HCT116 (cell line): Measurements from ENCODE around the gene OSTF1. TPM values are rescaled to one million over a fixed set of nuclear protein-coding genes. Genes with fewer than 3 reads are reported as not detected.

ENCODE experiments used
- ATAC-seq: fragments of 200-7000 bp; cut with Tn5 transposase; 2 replicates; pipeline ENCODE4 v1.9.1; 2020; ENCODE audit warnings: mild to moderate bottlenecking, moderate library complexity
- BruUV-seq: library from RNA; stranded (reverse); fragments of 400-500 nt; replicated peaks from 2 replicates; lab custom pipeline; 2021; lab: Mats Ljungman, UMichigan
- CTCF ChIA-PET: fragments of 300-600 bp; sonication (Branson Sonifier 250); formaldehyde crosslinking; loops from one replicate; lab custom pipeline; 2021; ENCODE audit warnings: antibody characterized with exemption; lab: Charles Lee
- POLR2A ChIA-PET: fragments of 300-600, 350-600 bp; sonication (Branson Sonifier 250); formaldehyde crosslinking; loops from one replicate; lab custom pipeline; 2021; ENCODE audit warnings: antibody characterized with exemption; lab: Charles Lee
- RAD21 ChIA-PET, 2 experiments: fragments of 300-600 bp; sonication (Branson Sonifier 250); formaldehyde crosslinking; loops; one replicate each; lab custom pipeline; 2023; ENCODE audit warnings: low total read pairs in 2 of 2; ENCODE audit not compliant: uncharacterized antibody in 2 of 2, unreplicated experiment in 2 of 2, low non-redundant PET in 1 of 2; lab: Charles Lee
- DNase-seq: peaks from one replicate; pipeline ENCODE4 v3.0.0-alpha.2; 2010; ENCODE audit warnings: low read depth, low spot score
- H2AFZ ChIP-seq: fragments of 200-600 bp; shearing (Covaris generic), sonication (generic); 2 replicates; pipeline ENCODE4 v1.6.1; 2017; ENCODE audit warnings: low read depth, mixed run types, mixed read lengths, antibody characterized with exemption, low read length; ENCODE audit not compliant: poor library complexity, severe bottlenecking
- H3K27ac ChIP-seq: 2 replicates; pipeline ENCODE4 v1.5.1; 2012; ENCODE audit warnings: low read depth, low read length
- H3K27me3 ChIP-seq: fragments of 200-600 bp; sonication (generic); 2 replicates; pipeline ENCODE4 v1.6.1; 2016; ENCODE audit warnings: mixed run types, low read length, mixed read lengths; ENCODE audit not compliant: insufficient read depth
- H3K36me3 ChIP-seq, 2 experiments: fragments of 200-500 bp in 1 of 2; fragments of 200-600 bp in 1 of 2; sonication (Bioruptor generic) in 1 of 2; sonication (generic) in 1 of 2; 2 replicates each; pipeline versions ENCODE4 v1.5.1 to v1.6.1; 2014 to 2016; ENCODE audit warnings: low read length in 2 of 2, inconsistent platforms in 1 of 2, mixed read lengths in 1 of 2, mixed run types in 1 of 2; ENCODE audit not compliant: insufficient read depth in 2 of 2, control insufficient read depth in 1 of 2
- H3K4me1 ChIP-seq, 2 experiments: fragments of 200-600 bp in 1 of 2; sonication (generic) in 1 of 2; 2 replicates each; pipeline versions ENCODE4 v1.5.1 to v1.6.1; 2012 to 2017; ENCODE audit warnings: low read length in 2 of 2, inconsistent platforms in 1 of 2, mild to moderate bottlenecking in 1 of 2, mixed read lengths in 1 of 2, mixed run types in 1 of 2, moderate library complexity in 1 of 2; ENCODE audit not compliant: insufficient read depth in 2 of 2, control insufficient read depth in 1 of 2
- H3K4me2 ChIP-seq: fragments of 200-600 bp; sonication (generic); 2 replicates; pipeline ENCODE4 v1.6.1; 2017; ENCODE audit warnings: mixed run types, low read length, mixed read lengths
- H3K4me3 ChIP-seq, 2 experiments: fragments of 200-600 bp in 1 of 2; sonication (generic) in 1 of 2; replicated peaks in 1 of 2; 2 replicates each; pipeline ENCODE4 v1.5.1; 2011 to 2016; ENCODE audit warnings: low read length in 2 of 2, control low read depth in 1 of 2, low read depth in 1 of 2, mild to moderate bottlenecking in 1 of 2, mixed read lengths in 1 of 2, mixed run types in 1 of 2
- H3K79me2 ChIP-seq: fragments of 200-600 bp; sonication (generic); 2 replicates; pipeline ENCODE4 v1.6.1; 2017; ENCODE audit warnings: mild to moderate bottlenecking, mixed run types, low read length, moderate library complexity, mixed read lengths; ENCODE audit not compliant: insufficient read depth
- H3K9ac ChIP-seq: fragments of 200-600 bp; sonication (generic); 2 replicates; pipeline ENCODE4 v1.6.1; 2016; ENCODE audit warnings: low read length, mixed read lengths
- H3K9me2 ChIP-seq: fragments of 200-600 bp; sonication (generic), shearing (Covaris generic); 2 replicates; pipeline ENCODE4 v1.6.1; 2017; ENCODE audit warnings: mixed run types, mild to moderate bottlenecking, moderate library complexity; ENCODE audit not compliant: insufficient read depth
- H3K9me3 ChIP-seq, 2 experiments: fragments of 200-500 bp in 1 of 2; fragments of 200-600 bp in 1 of 2; sonication (Bioruptor generic) in 1 of 2; sonication (generic) in 1 of 2; 2 replicates each; pipeline ENCODE4 v1.6.1; 2014 to 2017; ENCODE audit warnings: low read length in 2 of 2, mixed read lengths in 2 of 2, inconsistent platforms in 1 of 2, low read depth in 1 of 2, mild to moderate bottlenecking in 1 of 2, mixed run types in 1 of 2, moderate library complexity in 1 of 2; ENCODE audit not compliant: control insufficient read depth in 1 of 2, insufficient read depth in 1 of 2
- H4K20me1 ChIP-seq: fragments of 200-600 bp; sonication (generic), shearing (Covaris generic); 2 replicates; pipeline ENCODE4 v1.6.1; 2017; ENCODE audit warnings: mixed run types, mild to moderate bottlenecking, moderate library complexity; ENCODE audit not compliant: insufficient read depth
- CBX3 ChIP-seq: IDR thresholded peaks from 2 replicates; pipeline ENCODE4 v1.6.1; 2012; ENCODE audit warnings: low read depth
- CEBPB ChIP-seq: IDR thresholded peaks from 2 replicates; pipeline ENCODE4 v1.6.1; 2012; ENCODE audit warnings: low read depth
- EGR1 ChIP-seq: IDR thresholded peaks from 2 replicates; pipeline ENCODE4 v1.6.1; 2012; ENCODE audit warnings: low read depth
- EZH2 ChIP-seq: fragments of 200-600 bp; sonication (generic); IDR thresholded peaks from 2 replicates; pipeline ENCODE4 v1.6.1; 2017; ENCODE audit warnings: antibody characterized with exemption, mixed run types
- EZH2phosphoT487 ChIP-seq: fragments of 200-600 bp; IDR thresholded peaks from 2 replicates; pipeline ENCODE4 v1.6.1; 2018; ENCODE audit warnings: antibody characterized with exemption, borderline replicate concordance
- FOSL1 ChIP-seq: IDR thresholded peaks from 2 replicates; pipeline ENCODE4 v1.6.1; 2012; ENCODE audit warnings: low read depth
- JUND ChIP-seq: IDR thresholded peaks from 2 replicates; pipeline ENCODE4 v1.6.1; 2012
- POLR2A ChIP-seq: IDR thresholded peaks from 2 replicates; pipeline ENCODE4 v1.7.0; 2011; ENCODE audit warnings: borderline replicate concordance; ENCODE audit not compliant: insufficient read depth, insufficient read length; ENCODE audit errors: extremely low read depth
- POLR2AphosphoS5 ChIP-seq: IDR thresholded peaks from 2 replicates; pipeline ENCODE4 v1.6.1; 2011; ENCODE audit warnings: mild to moderate bottlenecking, low read depth, low read length, moderate library complexity
- RAD21 ChIP-seq: IDR thresholded peaks from 2 replicates; pipeline ENCODE4 v1.6.1; 2012; ENCODE audit warnings: low read depth, mild to moderate bottlenecking
- SIN3A ChIP-seq: IDR thresholded peaks from 2 replicates; pipeline ENCODE4 v1.6.1; 2012; ENCODE audit warnings: low read depth
- SP1 ChIP-seq: IDR thresholded peaks from 2 replicates; pipeline ENCODE4 v1.6.1; 2012; ENCODE audit warnings: low read depth
- TCF7L2 ChIP-seq: IDR thresholded peaks from 2 replicates; pipeline ENCODE4 v1.7.0; 2011; ENCODE audit warnings: borderline replicate concordance, inconsistent platforms; ENCODE audit not compliant: insufficient read depth, insufficient read length; ENCODE audit errors: extremely low read depth
- ZNF274 ChIP-seq: fragments of 200-500 bp; sonication (Bioruptor generic); IDR thresholded peaks from 2 replicates; pipeline ENCODE4 v1.6.1; 2014; ENCODE audit warnings: mild to moderate bottlenecking, low read depth, low read length, inconsistent platforms
- intact Hi-C: fragments of 100-400 bp; cut with micrococcal nuclease; formaldehyde crosslinking; loops from 2 replicates; pipeline ENCODE4 v1.10.0; 2022
- total RNA-seq: library from RNA; stranded (reverse); gene quantifications from one replicate; pipeline ENCODE4 v1.2.1, GENCODE V29; 2021; ENCODE audit not compliant: unreplicated experiment
- TF ChIP-seq, protein P1 (sequence below): IDR thresholded peaks from 2 replicates; pipeline ENCODE4 v1.6.1; 2011; ENCODE audit warnings: mild to moderate bottlenecking, low read length, moderate library complexity; ENCODE audit not compliant: insufficient replicate concordance; ENCODE audit errors: extremely low read depth
- TF ChIP-seq, protein P2 (sequence below): IDR thresholded peaks from 2 replicates; pipeline ENCODE4 v1.6.1; 2012
- TF ChIP-seq, protein P3 (sequence below), 3 experiments: fragments of 200-600 bp in 1 of 3; sonication (generic) in 1 of 3; IDR thresholded peaks in 2 of 3; conservative IDR thresholded peaks in 1 of 3; 2 replicates each; pipeline ENCODE4 v1.5.1; 2012 to 2017; ENCODE audit warnings: low read depth in 2 of 3, low read length in 2 of 3, antibody characterized with exemption in 1 of 3, borderline replicate concordance in 1 of 3, control low read depth in 1 of 3, mild to moderate bottlenecking in 1 of 3, mixed read lengths in 1 of 3, mixed run types in 1 of 3, moderate library complexity in 1 of 3; ENCODE audit not compliant: insufficient read depth in 1 of 3

Gene OSTF1
- total RNA-seq, 1 experiment from 2014 or later, result 20.7 TPM

DNA sequence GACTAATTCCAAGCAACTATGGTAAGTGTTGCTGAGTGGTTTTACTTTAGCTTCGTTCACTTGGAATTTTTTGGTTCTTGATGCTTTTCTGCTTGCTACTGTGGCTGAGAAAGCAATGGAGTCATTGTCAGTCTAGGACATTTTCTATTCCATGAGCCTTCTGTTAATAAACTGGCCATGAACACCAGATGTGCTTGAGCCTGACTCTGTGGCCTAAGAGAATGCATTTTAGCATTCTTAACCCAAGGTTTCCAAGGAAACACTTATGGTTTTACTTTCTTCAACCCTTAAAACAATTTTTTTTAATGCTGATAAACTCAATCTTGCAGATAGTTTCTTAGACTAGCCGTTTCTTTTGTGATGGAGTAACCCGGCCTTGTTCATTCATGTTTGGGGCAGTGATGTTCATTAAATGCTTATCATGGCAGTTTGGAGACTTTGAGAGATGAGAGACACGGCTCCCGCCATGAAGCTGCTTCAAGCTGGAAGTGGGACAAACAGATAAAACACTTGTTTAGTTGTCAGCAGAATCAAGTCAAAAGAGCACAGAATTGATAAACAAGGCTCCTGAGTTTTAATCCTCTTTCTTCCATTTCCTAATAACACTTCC, 42.4 kb downstream of the OSTF1 start:
- no peak for ATAC-seq
- intact Hi-C loops, result no loop called here

More for the DNA sequence above, 42.4 kb downstream of the OSTF1 start:
- no TSS peak for BruUV-seq
- no peak overlapping the region for H3K27ac ChIP-seq
- no peak for TF ChIP-seq SP1
- TF ChIP-seq POLR2AphosphoS5, result no peak
- no peak for TF ChIP-seq RAD21
- no peak for TF ChIP-seq ZNF274
- TF ChIP-seq TCF7L2, result no peak
- TF ChIP-seq, protein P1, sequence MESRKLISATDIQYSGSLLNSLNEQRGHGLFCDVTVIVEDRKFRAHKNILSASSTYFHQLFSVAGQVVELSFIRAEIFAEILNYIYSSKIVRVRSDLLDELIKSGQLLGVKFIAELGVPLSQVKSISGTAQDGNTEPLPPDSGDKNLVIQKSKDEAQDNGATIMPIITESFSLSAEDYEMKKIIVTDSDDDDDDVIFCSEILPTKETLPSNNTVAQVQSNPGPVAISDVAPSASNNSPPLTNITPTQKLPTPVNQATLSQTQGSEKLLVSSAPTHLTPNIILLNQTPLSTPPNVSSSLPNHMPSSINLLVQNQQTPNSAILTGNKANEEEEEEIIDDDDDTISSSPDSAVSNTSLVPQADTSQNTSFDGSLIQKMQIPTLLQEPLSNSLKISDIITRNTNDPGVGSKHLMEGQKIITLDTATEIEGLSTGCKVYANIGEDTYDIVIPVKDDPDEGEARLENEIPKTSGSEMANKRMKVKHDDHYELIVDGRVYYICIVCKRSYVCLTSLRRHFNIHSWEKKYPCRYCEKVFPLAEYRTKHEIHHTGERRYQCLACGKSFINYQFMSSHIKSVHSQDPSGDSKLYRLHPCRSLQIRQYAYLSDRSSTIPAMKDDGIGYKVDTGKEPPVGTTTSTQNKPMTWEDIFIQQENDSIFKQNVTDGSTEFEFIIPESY, result no peak
- no peak for TF ChIP-seq EZH2
- no peak for TF ChIP-seq EZH2phosphoT487
- TF ChIP-seq JUND, result no peak
- TF ChIP-seq EGR1, result no peak
- no peak for TF ChIP-seq CBX3
- TF ChIP-seq, protein P2, sequence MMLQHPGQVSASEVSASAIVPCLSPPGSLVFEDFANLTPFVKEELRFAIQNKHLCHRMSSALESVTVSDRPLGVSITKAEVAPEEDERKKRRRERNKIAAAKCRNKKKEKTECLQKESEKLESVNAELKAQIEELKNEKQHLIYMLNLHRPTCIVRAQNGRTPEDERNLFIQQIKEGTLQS, result no peak
- TF ChIP-seq, protein P3, sequence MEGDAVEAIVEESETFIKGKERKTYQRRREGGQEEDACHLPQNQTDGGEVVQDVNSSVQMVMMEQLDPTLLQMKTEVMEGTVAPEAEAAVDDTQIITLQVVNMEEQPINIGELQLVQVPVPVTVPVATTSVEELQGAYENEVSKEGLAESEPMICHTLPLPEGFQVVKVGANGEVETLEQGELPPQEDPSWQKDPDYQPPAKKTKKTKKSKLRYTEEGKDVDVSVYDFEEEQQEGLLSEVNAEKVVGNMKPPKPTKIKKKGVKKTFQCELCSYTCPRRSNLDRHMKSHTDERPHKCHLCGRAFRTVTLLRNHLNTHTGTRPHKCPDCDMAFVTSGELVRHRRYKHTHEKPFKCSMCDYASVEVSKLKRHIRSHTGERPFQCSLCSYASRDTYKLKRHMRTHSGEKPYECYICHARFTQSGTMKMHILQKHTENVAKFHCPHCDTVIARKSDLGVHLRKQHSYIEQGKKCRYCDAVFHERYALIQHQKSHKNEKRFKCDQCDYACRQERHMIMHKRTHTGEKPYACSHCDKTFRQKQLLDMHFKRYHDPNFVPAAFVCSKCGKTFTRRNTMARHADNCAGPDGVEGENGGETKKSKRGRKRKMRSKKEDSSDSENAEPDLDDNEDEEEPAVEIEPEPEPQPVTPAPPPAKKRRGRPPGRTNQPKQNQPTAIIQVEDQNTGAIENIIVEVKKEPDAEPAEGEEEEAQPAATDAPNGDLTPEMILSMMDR (IDR thresholded peaks at IDR 0.05 in 2 of 3, conservative IDR thresholded peaks at IDR 0.05 in 1 of 3; ENCODE audit: borderline replicate concordance in 1 of 3, insufficient read depth in 1 of 3, low read depth in 2 of 3, low read length in 2 of 3), result no peak
- TF ChIP-seq FOSL1, result no peak
- no peak for TF ChIP-seq SIN3A
- no peak for TF ChIP-seq POLR2A
- no peak for TF ChIP-seq CEBPB
- H4K20me1 ChIP-seq, result no peaks in the 10 kb centered on the region
- H3K4me3 ChIP-seq, result no peak overlapping the region
- ChIA-PET CTCF (no interaction called here), POLR2A (no interaction called here), RAD21 (no interaction called here)
- no peaks in the 10 kb centered on the region for H3K9me2 ChIP-seq
- no peaks in the 10 kb centered on the region for H3K36me3 ChIP-seq
- H3K4me2 ChIP-seq, result no peak overlapping the region
- no peak for DNase-seq
- no peaks in the 10 kb centered on the region for H3K27me3 ChIP-seq
- H3K79me2 ChIP-seq, result no peaks in the 10 kb centered on the region
- H3K9ac ChIP-seq, result no peak overlapping the region
- no peaks in the 10 kb centered on the region for H3K9me3 ChIP-seq
- H2AFZ ChIP-seq, result no peak overlapping the region
- no peaks in the 10 kb centered on the region for H3K4me1 ChIP-seq
